ENCODE data around the gene SMYD2.
A peak's percentile ranks its signal among the peaks of the same experiment; 100 is the strongest.

Gene SMYD2

GRCh38 chr1:214281021-214281719 is at the start of gene SMYD2:
TSS of gene SMYD2 (plus strand) at chr1:214281159. CDS start at chr1:214281255, 96 bp downstream.
- Mint-ChIP-seq H3K27me3 (ENCODE audit: low read depth) (no peaks in the 10 kb centered on the region), H3K4me1 (peaks cover 27% of the 10 kb centered on the region), H3K9me3 (no peaks in the 10 kb centered on the region), H3K4me3 (peak within 1 kb of the TSS; percentile 92 to 95 (median 94)), H3K36me3 (ENCODE audit: low read depth) (peaks cover 17% of the 10 kb centered on the region), H3K27ac (peak within 1 kb of the TSS; percentile 81 to 97 (median 84))
- TF ChIP-seq CTCF (IDR thresholded peaks at IDR 0.05; ENCODE audit: unreplicated experiment in 3 of 3) = no peak

- peaks cover 8% of the 10 kb centered on the region for H3K27me3 Mint-ChIP-seq (ENCODE audit: low read depth)
- no peak overlapping the region for H3K4me3 Mint-ChIP-seq
- peaks cover 1% of the 10 kb centered on the region for H3K4me1 Mint-ChIP-seq
- no peak for TF ChIP-seq CTCF (IDR thresholded peaks at IDR 0.05; ENCODE audit: unreplicated experiment in 3 of 3)
- no peak overlapping the region for H3K27ac Mint-ChIP-seq
- no peaks in the 10 kb centered on the region for H3K9me3 Mint-ChIP-seq
- H3K36me3 Mint-ChIP-seq (ENCODE audit: low read depth) = no peaks in the 10 kb centered on the region
Measured at GRCh38 chr1:214233856-214234634, 46.9 kb upstream of the SMYD2 start.

- H3K4me3 Mint-ChIP-seq = no peak overlapping the region
- H3K4me1 Mint-ChIP-seq = no peaks in the 10 kb centered on the region
- H3K27ac Mint-ChIP-seq = no peak overlapping the region
- no peaks in the 10 kb centered on the region for H3K9me3 Mint-ChIP-seq
- H3K27me3 Mint-ChIP-seq (ENCODE audit: low read depth) = peaks cover 8% of the 10 kb centered on the region
- no peak for TF ChIP-seq CTCF (IDR thresholded peaks at IDR 0.05; ENCODE audit: unreplicated experiment in 3 of 3)
- H3K36me3 Mint-ChIP-seq (ENCODE audit: low read depth) = no peaks in the 10 kb centered on the region
Measured at GRCh38 chr1:214234635-214235025, 46.3 kb upstream of the SMYD2 start.

GRCh38 chr1:214236477-214236876 is 44.5 kb upstream of the SMYD2 start:
- no peak for TF ChIP-seq CTCF (IDR thresholded peaks at IDR 0.05; ENCODE audit: unreplicated experiment in 3 of 3)
- Mint-ChIP-seq H3K27me3 (ENCODE audit: low read depth) (peaks cover 5% of the 10 kb centered on the region), H3K36me3 (ENCODE audit: low read depth) (no peaks in the 10 kb centered on the region), H3K4me1 (no peaks in the 10 kb centered on the region), H3K4me3 (no peak overlapping the region), H3K27ac (no peak overlapping the region), H3K9me3 (no peaks in the 10 kb centered on the region)

GRCh38 chr1:214241060-214241459 is 39.9 kb upstream of the SMYD2 start:
- H3K4me1 Mint-ChIP-seq = no peaks in the 10 kb centered on the region
- H3K27me3 Mint-ChIP-seq (ENCODE audit: low read depth) = no peaks in the 10 kb centered on the region
- no peaks in the 10 kb centered on the region for H3K36me3 Mint-ChIP-seq (ENCODE audit: low read depth)
- TF ChIP-seq CTCF (IDR thresholded peaks at IDR 0.05; ENCODE audit: unreplicated experiment in 3 of 3) = no peak
- no peak overlapping the region for H3K27ac Mint-ChIP-seq
- no peaks in the 10 kb centered on the region for H3K9me3 Mint-ChIP-seq
- no peak overlapping the region for H3K4me3 Mint-ChIP-seq
